Kidney (tissue), 14 donors: ENCODE data around the gene TEDC2. TPM values are rescaled to one million over a fixed set of nuclear protein-coding genes. Genes with fewer than 3 reads are reported as not detected.

Source experiments
- DNase-seq, 5 donors: peaks; one replicate each; pipeline ENCODE4 v3.0.0-alpha.2; 2013 to 2020
- FAIRE-seq: peaks from 2 replicates; lab custom pipeline; 2012; peaks lifted over from hg19 to GRCh38; lab: Jason Lieb, UNC
- H3K27ac ChIP-seq, 2 donors: one replicate each; pipeline ENCODE4 v1.7.0; 2013; ENCODE audit warnings: low read depth in 2 of 2, low read length in 2 of 2, inconsistent platforms in 1 of 2
- H3K27me3 ChIP-seq: one replicate; pipeline ENCODE4 v1.7.1; 2013; ENCODE audit warnings: low read length, inconsistent platforms; ENCODE audit not compliant: control insufficient read depth, insufficient read depth
- H3K36me3 ChIP-seq, 3 donors: one replicate each; pipeline versions ENCODE4 v1.7.0 to v1.7.1; 2013; ENCODE audit warnings: low read length in 3 of 3, control low read depth in 1 of 3, inconsistent platforms in 1 of 3; ENCODE audit not compliant: insufficient read depth in 3 of 3, control insufficient read depth in 2 of 3
- H3K4me1 ChIP-seq, 3 donors: one replicate each; pipeline versions ENCODE4 v1.7.0 to v1.7.1; 2013; ENCODE audit warnings: low read length in 3 of 3, inconsistent platforms in 1 of 3, low read depth in 1 of 3; ENCODE audit not compliant: control insufficient read depth in 2 of 3, insufficient read depth in 2 of 3
- H3K4me3 ChIP-seq, 3 donors: one replicate each; pipeline versions ENCODE4 v1.7.0 to v1.8.1; 2013; ENCODE audit warnings: low read length in 3 of 3, control low read depth in 1 of 3, inconsistent platforms in 1 of 3
- H3K9ac ChIP-seq, 3 donors: one replicate each; pipeline versions ENCODE4 v1.7.0 to v1.7.1; 2013; ENCODE audit warnings: low read length in 3 of 3, control low read depth in 1 of 3, inconsistent platforms in 1 of 3
- H3K9me3 ChIP-seq, 3 donors: one replicate each; pipeline versions ENCODE4 v1.7.0 to v1.7.1; 2013; ENCODE audit warnings: low read length in 3 of 3, control low read depth in 1 of 3, inconsistent platforms in 1 of 3; ENCODE audit not compliant: control insufficient read depth in 2 of 3, insufficient read depth in 1 of 3
- intact Hi-C: fragments of 100-400 bp; cut with DNase I; formaldehyde crosslinking; loops from one replicate; pipeline ENCODE4 v1.11.1; 2022
- polyA plus RNA-seq: library from polyadenylated mRNA; stranded (reverse); fragments of 350-450 nt; fragmentation: Illumina TruSeq; extraction: RNeasy Lipid Tissue Mini Kit (QIAGEN cat#74804); gene quantifications from one replicate; pipeline ENCODE4 v1.2.3, GENCODE V29; 2014; ENCODE audit warnings: low read depth, low replicate concordance; ENCODE audit not compliant: insufficient read depth
- total RNA-seq: library from RNA; stranded (reverse); fragmentation: NEBNext Ultra II Directional; extraction: Animal tissue kit (Norgen Biotek cat#: 25700); gene quantifications from one replicate; pipeline ENCODE4 v1.2.1, GENCODE V29; 2021
- TF ChIP-seq, protein P1 (sequence below): IDR thresholded peaks from 3 replicates; pipeline ENCODE4 v1.5.1; 2012; ENCODE audit warnings: mild to moderate bottlenecking, moderate library complexity, borderline replicate concordance; ENCODE audit not compliant: insufficient read depth; ENCODE audit errors: extremely low read depth
- donor health status: control.
- donor health status: control.
- donor health status: control.
- donor health status: control.
- donor health status: control.
- donor health status: DM: yes; HTN: yes; CAD: no.
- donor health status: Normal renal cell carcinoma (clear cell type).

TEDC2 gene
- total and polyA plus RNA-seq, 2 donors from 2014 or later, result 1.4 to 1.7 TPM

DNA sequence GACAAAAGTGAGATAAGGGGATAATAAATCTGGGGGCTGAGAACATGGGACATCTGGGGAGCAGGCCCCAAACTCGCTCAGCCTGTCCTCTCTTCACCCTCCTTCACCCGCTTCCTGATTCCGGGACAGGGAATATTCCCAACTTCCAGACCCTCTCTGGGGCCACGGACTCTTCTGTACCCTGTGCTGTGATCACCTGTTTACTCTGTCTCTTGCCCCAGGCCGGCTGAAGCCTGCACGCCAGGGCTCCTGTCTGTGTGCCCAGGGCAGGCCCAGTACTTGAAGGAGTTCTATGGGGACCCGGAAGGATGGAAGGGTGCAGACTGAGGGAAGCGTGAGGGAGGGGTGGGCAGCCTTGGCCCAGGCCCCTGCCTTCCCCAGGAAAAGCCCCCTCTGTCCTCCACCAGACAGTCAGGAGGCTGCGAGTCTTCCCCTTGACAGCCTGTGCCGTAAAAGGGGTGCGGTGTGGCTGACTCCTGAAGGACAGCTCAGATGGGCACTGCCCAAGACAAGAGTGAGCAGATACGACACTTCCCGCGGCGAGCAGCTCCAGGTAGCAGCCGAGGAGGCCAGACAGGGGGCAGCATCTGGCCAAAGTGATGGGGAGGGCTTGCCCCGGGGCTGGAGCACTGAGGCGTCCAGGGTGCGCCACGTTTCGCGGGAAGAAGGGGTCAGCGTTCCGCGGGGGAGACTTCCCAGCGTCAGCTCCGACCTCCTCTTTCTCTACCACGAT, 31.7 kb upstream of the TEDC2 start:
- Histone ChIP-seq H3K4me1 (peaks cover 0 to 14% (median 9%) of the 10 kb centered on the region in 3 donors), H3K4me3 (peak overlapping the region in 2 of 3 donors; percentile 71 to 77), H3K9me3 (no peaks in the 10 kb centered on the region), H3K9ac (peak overlapping the region in 1 of 3 donors; percentile 24), H3K27ac (no peak overlapping the region), H3K36me3 (peaks cover 0 to 3% (median 0%) of the 10 kb centered on the region in 3 donors), H3K27me3 (no peaks in the 10 kb centered on the region)
- intact Hi-C loops, result no loop called here
- FAIRE-seq, result no peak
- DNase-seq, result peak; percentile 59 to 83 (median 73)
- TF ChIP-seq, protein P1, sequence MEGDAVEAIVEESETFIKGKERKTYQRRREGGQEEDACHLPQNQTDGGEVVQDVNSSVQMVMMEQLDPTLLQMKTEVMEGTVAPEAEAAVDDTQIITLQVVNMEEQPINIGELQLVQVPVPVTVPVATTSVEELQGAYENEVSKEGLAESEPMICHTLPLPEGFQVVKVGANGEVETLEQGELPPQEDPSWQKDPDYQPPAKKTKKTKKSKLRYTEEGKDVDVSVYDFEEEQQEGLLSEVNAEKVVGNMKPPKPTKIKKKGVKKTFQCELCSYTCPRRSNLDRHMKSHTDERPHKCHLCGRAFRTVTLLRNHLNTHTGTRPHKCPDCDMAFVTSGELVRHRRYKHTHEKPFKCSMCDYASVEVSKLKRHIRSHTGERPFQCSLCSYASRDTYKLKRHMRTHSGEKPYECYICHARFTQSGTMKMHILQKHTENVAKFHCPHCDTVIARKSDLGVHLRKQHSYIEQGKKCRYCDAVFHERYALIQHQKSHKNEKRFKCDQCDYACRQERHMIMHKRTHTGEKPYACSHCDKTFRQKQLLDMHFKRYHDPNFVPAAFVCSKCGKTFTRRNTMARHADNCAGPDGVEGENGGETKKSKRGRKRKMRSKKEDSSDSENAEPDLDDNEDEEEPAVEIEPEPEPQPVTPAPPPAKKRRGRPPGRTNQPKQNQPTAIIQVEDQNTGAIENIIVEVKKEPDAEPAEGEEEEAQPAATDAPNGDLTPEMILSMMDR, result peak; percentile 13

DNA sequence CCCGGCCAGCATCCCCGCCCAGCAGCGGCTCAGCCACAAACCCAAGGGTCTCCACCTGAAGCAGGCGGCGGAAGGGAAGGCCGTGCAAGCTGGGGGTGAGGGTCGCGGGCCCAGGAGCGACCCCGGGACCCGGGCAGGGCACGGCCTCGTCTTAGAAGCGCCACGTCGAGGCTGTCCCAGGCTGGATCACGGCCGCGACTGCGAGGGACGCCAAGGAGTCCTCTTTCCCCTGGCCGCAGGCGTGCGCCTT, 31.2 kb upstream of the TEDC2 start:
- Histone ChIP-seq H3K4me1 (peaks cover 0 to 14% (median 9%) of the 10 kb centered on the region in 3 donors), H3K9me3 (no peaks in the 10 kb centered on the region), H3K9ac (peak overlapping the region in 2 of 3 donors; percentile 24 to 29), H3K27ac (peak overlapping the region; percentile 32 to 43), H3K4me3 (peak overlapping the region; percentile 34 to 77 (median 71)), H3K36me3 (peaks cover 0 to 3% (median 0%) of the 10 kb centered on the region in 3 donors), H3K27me3 (no peaks in the 10 kb centered on the region)
- intact Hi-C loops, result no loop called here
- DNase-seq, result no peak
- FAIRE-seq, result no peak
- TF ChIP-seq, protein P1, result no peak

- DNase-seq (peak; percentile 98 to 99 (median 99)), FAIRE-seq (no peak)
- no peaks in the 10 kb centered on the region for H3K27me3 ChIP-seq
- H3K4me3 ChIP-seq, result peak within 1 kb of the TSS; percentile 59 to 77 (median 71)
- peaks cover 0 to 3% (median 0%) of the 10 kb centered on the region in 3 donors for H3K36me3 ChIP-seq
- peaks cover 0 to 14% (median 9%) of the 10 kb centered on the region in 3 donors for H3K4me1 ChIP-seq
- TF ChIP-seq, protein P1, result no peak
- intact Hi-C loops, result no loop called here
- H3K9ac ChIP-seq, result peak within 1 kb of the TSS; percentile 29 to 61 (median 60)
- peak within 1 kb of the TSS; percentile 32 to 43 for H3K27ac ChIP-seq
- H3K9me3 ChIP-seq, result no peaks in the 10 kb centered on the region
These were observed 30.7 kb upstream of the TEDC2 start, which contains the start of gene CCNF for GRCh38 chr16:2429034-2429770. TSS of gene CCNF (plus strand) at chr16:2429447. CDS start at chr16:2429482, 35 bp downstream.
